ENCODE results near the gene FCHSD1. TPM values are rescaled to one million over a fixed set of nuclear protein-coding genes. Genes with fewer than 3 reads are reported as not detected.
A peak's percentile ranks its signal among the peaks of the same experiment; 100 is the strongest.

Gene FCHSD1
- total RNA-seq, 1 donor from 2014 or later = 38.5 TPM

GRCh38 chr5:141663506-141663905 is 12.3 kb upstream of the FCHSD1 start:
- no peak for DNase-seq (ENCODE audit: low read depth)
- H3K27me3 ChIP-seq (ENCODE audit: control insufficient read depth, insufficient read depth, low read length) = no peaks in the 10 kb centered on the region
- TF ChIP-seq, protein P1, sequence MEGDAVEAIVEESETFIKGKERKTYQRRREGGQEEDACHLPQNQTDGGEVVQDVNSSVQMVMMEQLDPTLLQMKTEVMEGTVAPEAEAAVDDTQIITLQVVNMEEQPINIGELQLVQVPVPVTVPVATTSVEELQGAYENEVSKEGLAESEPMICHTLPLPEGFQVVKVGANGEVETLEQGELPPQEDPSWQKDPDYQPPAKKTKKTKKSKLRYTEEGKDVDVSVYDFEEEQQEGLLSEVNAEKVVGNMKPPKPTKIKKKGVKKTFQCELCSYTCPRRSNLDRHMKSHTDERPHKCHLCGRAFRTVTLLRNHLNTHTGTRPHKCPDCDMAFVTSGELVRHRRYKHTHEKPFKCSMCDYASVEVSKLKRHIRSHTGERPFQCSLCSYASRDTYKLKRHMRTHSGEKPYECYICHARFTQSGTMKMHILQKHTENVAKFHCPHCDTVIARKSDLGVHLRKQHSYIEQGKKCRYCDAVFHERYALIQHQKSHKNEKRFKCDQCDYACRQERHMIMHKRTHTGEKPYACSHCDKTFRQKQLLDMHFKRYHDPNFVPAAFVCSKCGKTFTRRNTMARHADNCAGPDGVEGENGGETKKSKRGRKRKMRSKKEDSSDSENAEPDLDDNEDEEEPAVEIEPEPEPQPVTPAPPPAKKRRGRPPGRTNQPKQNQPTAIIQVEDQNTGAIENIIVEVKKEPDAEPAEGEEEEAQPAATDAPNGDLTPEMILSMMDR (IDR thresholded peaks at IDR 0.05; ENCODE audit: insufficient read depth, low read length, poor library complexity, severe bottlenecking) = no peak
- no peak overlapping the region for H3K4me3 ChIP-seq (ENCODE audit: low read depth, low read length)
- no peaks in the 10 kb centered on the region for H3K36me3 ChIP-seq (ENCODE audit: control insufficient read depth, insufficient read depth, low read length)

DNA sequence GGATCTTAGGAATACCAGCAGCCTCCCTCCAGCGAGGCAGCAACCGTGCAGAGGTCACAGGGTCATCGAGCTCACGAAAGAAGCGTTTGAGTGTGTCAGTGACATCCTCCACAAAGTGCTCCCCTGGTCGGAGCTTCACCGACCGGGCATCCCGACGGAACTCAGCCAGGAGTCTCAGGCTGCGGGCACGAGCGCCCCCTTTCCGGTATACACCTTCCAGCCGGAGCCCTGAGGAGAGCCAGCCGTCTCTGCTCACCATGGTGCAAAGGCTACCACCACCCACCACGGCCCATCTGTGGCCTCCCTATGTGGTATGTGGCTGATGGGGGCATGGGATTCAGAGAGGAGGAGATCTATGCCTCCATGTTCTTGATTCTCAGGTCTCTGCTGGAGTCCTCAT is 10.8 kb upstream of the FCHSD1 start:
- no peaks in the 10 kb centered on the region for H3K27me3 ChIP-seq (ENCODE audit: control insufficient read depth, insufficient read depth, low read length)
- DNase-seq (ENCODE audit: low read depth) = no peak

DNA sequence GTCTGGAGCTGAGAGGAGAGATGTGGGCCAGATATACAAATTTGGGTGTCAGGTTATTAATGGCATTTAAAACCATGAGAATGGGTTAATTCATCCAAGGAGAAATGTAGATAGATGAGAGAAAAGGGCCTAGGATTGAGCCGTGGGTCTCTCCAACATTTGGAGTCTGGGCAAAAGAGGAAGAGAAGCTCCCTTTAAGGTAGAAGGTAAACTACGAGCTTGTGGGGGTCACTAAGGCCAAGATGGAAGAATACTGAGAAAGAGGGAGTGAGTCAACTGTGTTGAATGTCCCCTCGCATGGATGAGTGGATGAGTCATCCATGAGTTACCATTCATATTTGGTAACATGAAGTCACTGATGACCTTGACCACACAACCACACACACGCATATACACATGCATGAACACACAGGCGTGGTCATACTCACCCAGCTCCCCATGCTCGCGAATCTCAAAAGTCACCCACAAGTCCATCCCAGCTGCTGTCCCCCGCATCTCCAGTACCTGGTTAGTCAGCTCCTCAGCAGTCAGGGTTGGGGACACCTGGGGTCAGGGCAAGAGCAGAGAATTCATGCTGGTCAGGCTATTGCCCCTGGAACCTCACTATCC is 6.8 kb upstream of the FCHSD1 start:
- H3K27me3 ChIP-seq (ENCODE audit: control insufficient read depth, insufficient read depth, low read length) = no peaks in the 10 kb centered on the region
- TF ChIP-seq, protein P1 (IDR thresholded peaks at IDR 0.05; ENCODE audit: insufficient read depth, low read length, poor library complexity, severe bottlenecking) = no peak
- DNase-seq (ENCODE audit: low read depth) = peak; percentile 78
- H3K36me3 ChIP-seq (ENCODE audit: control insufficient read depth, insufficient read depth, low read length) = no peaks in the 10 kb centered on the region
- no peak overlapping the region for H3K4me3 ChIP-seq (ENCODE audit: low read depth, low read length)

More for the DNA sequence above, 10.8 kb upstream of the FCHSD1 start:
- TF ChIP-seq, protein P1 (IDR thresholded peaks at IDR 0.05; ENCODE audit: insufficient read depth, low read length, poor library complexity, severe bottlenecking) = no peak
- Histone ChIP-seq H3K36me3 (ENCODE audit: control insufficient read depth, insufficient read depth, low read length) (no peaks in the 10 kb centered on the region), H3K4me3 (ENCODE audit: low read depth, low read length) (no peak overlapping the region)

- TF ChIP-seq, protein P1 (IDR thresholded peaks at IDR 0.05; ENCODE audit: insufficient read depth, low read length, poor library complexity, severe bottlenecking) = no peak
- Histone ChIP-seq H3K27me3 (ENCODE audit: control insufficient read depth, insufficient read depth, low read length) (no peaks in the 10 kb centered on the region), H3K36me3 (ENCODE audit: control insufficient read depth, insufficient read depth, low read length) (no peaks in the 10 kb centered on the region), H3K4me3 (ENCODE audit: low read depth, low read length) (no peak overlapping the region)
- no peak for DNase-seq (ENCODE audit: low read depth)
Observed at GRCh38 chr5:141657404-141657803, 6.2 kb upstream of the FCHSD1 start.

- Histone ChIP-seq H3K4me3 (ENCODE audit: low read depth, low read length) (no peak overlapping the region), H3K27me3 (ENCODE audit: control insufficient read depth, insufficient read depth, low read length) (no peaks in the 10 kb centered on the region), H3K36me3 (ENCODE audit: control insufficient read depth, insufficient read depth, low read length) (no peaks in the 10 kb centered on the region)
- no peak for DNase-seq (ENCODE audit: low read depth)
- TF ChIP-seq, protein P1 (IDR thresholded peaks at IDR 0.05; ENCODE audit: insufficient read depth, low read length, poor library complexity, severe bottlenecking) = no peak
Observed at GRCh38 chr5:141656396-141656795, 5.2 kb upstream of the FCHSD1 start.

GRCh38 chr5:141655020-141655419 is 3.8 kb upstream of the FCHSD1 start:
- no peak for DNase-seq (ENCODE audit: low read depth)
- Histone ChIP-seq H3K4me3 (ENCODE audit: low read depth, low read length) (no peak overlapping the region), H3K27me3 (ENCODE audit: control insufficient read depth, insufficient read depth, low read length) (no peaks in the 10 kb centered on the region), H3K36me3 (ENCODE audit: control insufficient read depth, insufficient read depth, low read length) (no peaks in the 10 kb centered on the region)
- TF ChIP-seq, protein P1 (IDR thresholded peaks at IDR 0.05; ENCODE audit: insufficient read depth, low read length, poor library complexity, severe bottlenecking) = no peak
